ENCODE data around the gene GTF2I.
"Not testable (repeated sequence)": the region's sequence is repeated elsewhere in the genome, so short reads cannot be mapped to it uniquely, and the experiment has no call there.

The GTF2I gene

GRCh38 chr7:74718336-74718735 lies 60.8 kb downstream of the GTF2I start:
- DNase-seq: no peak

DNA sequence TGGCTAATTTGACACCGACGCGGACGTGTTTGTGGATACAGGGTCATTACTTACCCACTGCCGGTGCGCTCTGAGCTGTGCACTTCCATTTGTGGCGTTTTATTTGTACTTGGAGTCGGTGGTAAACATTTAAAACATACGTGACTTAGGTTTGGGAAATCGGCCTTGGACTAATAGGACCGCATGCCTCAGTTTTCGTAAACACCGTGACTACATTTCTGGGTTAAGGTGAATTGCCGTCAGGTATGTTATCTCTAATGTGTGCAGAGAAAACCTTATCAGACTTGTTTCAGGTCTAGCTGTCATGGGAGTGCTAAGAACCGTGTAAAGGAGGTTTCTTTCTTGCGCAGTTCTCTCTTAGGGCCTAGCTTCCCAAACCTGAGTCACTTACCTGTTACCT lies 64.6 kb downstream of the GTF2I start:
- DNase-seq: no peak

GRCh38 chr7:74725840-74726239 lies 68.3 kb downstream of the GTF2I start:
- DNase-seq: no peak

DNA sequence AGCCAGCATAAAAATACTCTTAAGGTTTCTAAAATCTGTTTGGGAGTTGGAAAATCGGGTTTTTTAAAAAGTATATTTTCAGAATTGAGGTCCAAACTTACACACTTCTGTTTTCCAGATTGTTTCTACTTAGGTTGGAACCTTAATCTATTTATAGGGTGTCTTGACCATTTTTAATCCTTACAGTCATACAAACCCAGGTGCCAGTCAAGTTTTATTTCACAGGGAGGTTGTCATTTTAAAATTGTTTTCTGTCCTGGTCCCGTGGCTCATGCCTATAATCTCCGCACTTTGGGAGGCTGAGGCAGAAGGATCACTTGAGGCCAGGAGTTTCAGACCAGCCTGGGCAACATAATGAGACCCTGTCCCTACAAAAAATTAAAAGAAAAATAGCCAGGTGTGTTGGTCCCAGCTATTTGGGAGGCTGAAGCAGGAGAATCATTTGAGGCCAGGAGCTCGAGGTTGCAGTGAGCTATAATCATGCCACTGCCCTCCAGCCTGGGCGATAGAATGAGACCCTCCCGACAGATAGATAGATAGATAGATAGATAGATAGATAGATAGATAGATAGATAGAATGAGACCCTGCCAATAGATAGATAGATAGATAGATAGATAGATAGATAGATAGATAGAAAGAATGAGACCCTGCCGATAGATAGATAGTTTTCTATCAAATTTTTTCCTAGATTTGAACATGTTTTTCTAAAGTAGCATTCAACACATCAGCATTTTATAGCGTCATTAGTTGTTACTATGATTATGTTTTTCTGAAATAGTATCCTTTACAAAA lies 69.0 kb downstream of the GTF2I start:
- no peak for DNase-seq

- DNase-seq: not testable (repeated sequence)
Observed at GRCh38 chr7:74728686-74729085, 71.2 kb downstream of the GTF2I start.

GRCh38 chr7:74730186-74730585 lies 72.7 kb downstream of the GTF2I start:
- not testable (repeated sequence) for DNase-seq

- not testable (repeated sequence) for DNase-seq
Observed at GRCh38 chr7:74739974-74740703, 82.6 kb downstream of the GTF2I start.

DNA sequence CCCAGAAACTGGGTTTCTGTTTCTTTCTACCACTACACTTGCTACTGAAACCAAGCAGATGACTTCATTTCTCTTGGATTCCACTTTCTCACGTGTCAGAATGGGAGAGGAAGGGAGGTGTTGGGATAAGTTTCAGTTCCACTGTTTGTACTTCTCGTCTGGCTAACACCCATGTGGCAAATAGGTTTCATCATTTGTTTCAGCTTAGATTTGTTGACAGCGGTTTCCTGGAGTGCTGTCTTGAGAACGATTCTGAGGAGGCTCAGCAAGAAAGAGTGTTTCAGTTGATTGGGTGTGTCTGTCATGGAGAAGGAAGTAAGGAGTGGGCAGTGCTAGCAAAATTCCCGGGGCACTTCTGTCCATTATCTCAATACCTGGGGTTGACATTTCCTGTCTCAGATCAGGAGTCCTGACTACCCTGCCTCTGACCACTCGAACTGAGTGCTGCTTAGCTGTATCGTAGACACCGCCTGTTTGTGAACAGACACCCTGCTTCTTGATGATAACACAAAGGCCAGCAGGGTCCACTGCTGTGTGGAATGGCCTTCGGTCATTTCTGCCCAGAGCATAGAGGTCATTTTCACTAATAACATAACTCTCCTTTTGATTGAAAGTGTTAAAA lies 86.5 kb downstream of the GTF2I start:
- DNase-seq: not testable (repeated sequence)

GRCh38 chr7:74753921-74754482 lies 96.5 kb downstream of the GTF2I start:
- not testable (repeated sequence) for DNase-seq

DNA sequence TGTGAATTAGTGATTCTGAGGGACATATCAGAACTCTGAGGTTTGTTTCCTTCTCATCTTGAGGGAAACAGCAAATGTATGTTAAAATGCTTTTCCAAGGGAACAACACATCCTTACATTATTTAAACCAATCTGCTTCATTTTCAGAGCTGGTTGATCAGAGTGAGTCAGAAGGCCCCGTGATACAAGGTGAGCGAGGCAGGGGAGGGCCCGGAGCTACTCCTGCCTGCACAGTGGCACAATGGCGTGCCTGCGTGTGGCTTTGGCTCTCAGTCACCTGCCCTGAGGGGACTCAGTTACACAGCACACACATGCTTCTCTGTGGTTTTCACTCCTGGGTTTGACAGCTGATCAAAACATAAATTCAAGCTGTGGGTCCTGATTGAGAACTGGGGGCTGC lies 99.2 kb downstream of the GTF2I start:
- DNase-seq: not testable (repeated sequence)

- not testable (repeated sequence) for DNase-seq
Observed at GRCh38 chr7:74758268-74758667, 100.8 kb downstream of the GTF2I start.

GRCh38 chr7:74758982-74759381 lies 101.5 kb downstream of the GTF2I start:
- not testable (repeated sequence) for DNase-seq

DNA sequence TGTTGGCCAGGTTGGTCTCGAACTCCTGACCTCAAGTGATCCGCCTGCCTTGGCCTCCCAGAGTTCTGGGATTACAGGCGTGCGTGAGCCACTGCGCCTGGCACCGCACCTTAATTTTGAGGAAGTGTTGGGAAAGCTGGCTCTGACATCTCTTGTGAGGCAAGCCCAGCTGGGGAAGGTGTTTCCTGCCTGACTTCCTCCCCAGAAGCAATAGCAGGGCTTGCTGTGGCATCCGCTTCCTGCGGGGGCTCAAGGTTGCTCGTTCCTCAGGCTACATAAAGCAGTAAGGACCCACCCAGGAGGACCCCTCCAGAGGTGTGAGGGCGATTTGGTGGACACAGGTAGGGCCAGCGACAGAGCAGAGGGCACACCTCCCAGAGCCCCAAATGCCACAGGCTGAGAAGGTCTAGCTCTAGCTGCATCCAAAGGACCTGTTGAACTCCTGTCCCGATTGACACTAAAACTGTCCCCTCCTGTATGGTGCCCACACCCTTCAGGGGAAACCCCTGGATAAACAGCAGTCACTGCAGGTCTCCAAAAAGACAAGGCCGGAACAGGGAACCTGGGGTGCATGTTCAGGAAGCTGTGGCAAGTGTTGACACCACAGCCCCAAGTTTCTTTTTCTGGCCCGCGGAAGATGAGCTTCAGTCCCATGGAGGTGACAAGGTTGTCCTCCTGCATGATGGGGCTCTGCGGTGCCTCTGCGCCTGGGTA lies 107.8 kb downstream of the GTF2I start:
- not testable (repeated sequence) for DNase-seq

DNA sequence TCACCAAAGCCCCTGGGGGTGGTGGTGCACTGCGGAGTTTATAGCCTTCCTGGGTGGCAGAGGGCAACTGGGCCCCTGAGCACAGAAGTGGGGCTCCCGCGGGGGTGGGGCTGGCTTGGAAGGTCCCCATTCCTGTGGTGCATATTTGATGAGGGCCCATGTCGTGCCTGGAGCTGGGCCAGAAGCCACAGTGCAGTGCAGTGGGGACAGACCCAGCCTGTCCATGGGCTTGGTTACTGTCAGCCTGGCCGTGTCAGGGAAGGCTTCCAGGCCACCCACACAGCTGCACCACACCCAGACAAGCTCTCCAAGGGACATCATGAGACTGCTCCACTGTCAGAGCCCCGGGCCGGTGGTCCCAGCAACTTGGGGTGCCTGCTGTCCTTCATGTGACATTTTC lies 109.0 kb downstream of the GTF2I start:
- not testable (repeated sequence) for DNase-seq

DNA sequence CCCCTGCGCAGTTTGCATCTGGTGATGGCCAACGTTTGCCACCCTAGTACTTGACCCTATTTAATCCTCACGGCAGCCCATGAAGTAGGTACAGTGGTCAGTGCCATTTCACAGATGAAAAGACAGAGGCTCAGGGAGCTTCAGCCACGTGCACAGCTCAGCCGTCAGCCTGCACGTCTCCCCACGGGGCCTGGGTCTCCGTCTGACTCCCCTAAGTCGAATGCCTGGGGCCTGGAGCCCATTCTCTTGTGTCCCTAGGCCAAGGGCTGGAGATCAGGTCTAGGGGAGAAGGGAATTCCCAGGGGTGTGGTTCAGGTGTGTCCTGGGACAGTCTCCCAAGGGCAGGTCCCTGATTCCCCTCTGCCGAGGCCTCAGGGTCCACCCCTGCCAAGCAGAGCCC lies 109.5 kb downstream of the GTF2I start:
- DNase-seq: not testable (repeated sequence)

GRCh38 chr7:74770062-74770461 lies 112.5 kb downstream of the GTF2I start:
- not testable (repeated sequence) for DNase-seq

DNA sequence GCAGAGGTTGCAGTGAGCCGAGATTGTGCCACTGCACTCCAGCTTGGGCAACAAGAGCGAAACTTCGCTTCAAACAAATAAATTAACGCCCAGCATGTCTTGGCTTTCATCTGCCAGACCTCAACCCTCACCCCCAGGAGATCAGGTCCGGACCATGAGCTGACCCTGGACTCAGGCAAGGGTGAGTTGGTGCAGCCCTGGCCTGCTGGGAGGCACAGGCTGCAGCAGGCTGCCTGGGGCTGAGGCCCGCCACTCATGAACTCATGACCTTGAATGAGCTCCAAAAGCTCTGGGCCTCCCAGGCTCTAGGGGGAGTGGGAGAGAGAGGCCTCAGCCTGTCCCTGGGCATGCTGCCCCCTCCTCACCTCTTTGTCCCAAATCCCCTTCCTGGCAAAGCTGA lies 114.6 kb downstream of the GTF2I start:
- not testable (repeated sequence) for DNase-seq

DNA sequence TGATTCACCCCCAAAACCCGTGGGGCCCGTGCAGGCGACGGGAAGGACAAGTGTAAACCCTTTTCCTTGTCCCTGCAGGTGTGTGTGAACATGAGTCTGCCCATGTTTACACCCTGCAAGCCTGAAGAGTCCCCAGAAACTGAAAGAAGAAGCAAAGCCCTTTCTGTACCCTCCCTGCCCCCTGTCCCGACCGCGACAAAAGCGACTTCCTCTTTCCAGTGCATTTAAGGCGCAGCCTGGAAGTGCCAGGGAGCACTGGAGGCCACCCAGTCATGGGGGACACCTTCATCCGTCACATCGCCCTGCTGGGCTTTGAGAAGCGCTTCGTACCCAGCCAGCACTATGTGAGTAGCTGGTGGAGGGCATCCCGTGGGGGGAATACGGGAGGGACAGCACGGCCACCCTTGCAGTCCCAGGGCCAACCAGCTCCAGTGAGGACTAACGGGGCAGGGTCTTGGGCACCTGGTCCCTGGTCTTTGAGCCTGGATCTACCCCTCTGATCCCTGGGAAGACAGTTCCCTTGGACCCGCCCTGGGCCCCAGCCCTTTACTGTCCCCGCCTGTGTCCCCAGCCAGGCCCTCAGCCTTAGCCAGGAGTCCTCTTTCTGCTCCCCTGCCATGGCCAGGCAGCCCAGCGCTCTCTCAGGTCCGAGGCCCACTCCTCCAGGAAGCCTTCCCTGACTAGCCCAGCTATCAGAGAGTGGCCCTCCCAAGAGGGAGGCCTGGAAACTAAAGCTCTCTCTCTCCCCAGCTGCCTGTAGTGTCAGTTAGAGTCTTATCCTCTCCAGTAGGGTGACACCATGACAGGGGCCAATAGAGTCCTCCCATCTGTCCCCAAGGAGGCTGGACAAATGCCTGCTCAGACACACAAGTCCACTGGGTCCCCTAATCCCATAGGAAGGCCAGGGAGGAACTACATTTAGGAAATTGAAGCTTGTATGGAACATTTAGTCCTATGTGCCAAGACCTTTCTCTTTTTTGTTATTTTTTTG lies 116.5 kb downstream of the GTF2I start, which contains the start of gene NCF1:
NCF1 (plus strand) TSS at position 252 of the 991 bp plus-strand sequence; CDS start at position 273, 21 bp downstream.
- not testable (repeated sequence) for DNase-seq

- DNase-seq: not testable (repeated sequence)
Observed at GRCh38 chr7:74775111-74775510, 117.6 kb downstream of the GTF2I start.

DNA sequence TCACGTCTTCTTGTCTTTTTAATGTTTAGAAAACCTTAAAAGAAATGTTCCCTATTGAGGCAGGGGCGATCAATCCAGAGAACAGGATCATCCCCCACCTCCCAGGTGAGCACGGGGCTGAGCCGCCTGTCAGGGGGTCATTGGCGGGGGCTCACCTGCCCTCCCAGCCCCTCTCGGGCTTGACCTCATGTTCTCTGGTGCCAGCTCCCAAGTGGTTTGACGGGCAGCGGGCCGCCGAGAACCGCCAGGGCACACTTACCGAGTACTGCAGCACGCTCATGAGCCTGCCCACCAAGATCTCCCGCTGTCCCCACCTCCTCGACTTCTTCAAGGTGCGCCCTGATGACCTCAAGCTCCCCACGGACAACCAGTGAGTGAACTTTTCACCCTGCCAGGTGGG lies 121.5 kb downstream of the GTF2I start:
- DNase-seq: not testable (repeated sequence)

GRCh38 chr7:74781746-74782145 lies 124.2 kb downstream of the GTF2I start:
- DNase-seq: not testable (repeated sequence)
